Thyroid gland (tissue), 4 donors: ENCODE measurements around the gene GNG7.

Experiments used
- POLR2A ChIP-seq, 2 donors: fragments of 450-650 bp; IDR thresholded peaks; one replicate each; pipeline ENCODE4 v1.6.1; 2017; ENCODE audit warnings: antibody characterized with exemption in 2 of 2, mild to moderate bottlenecking in 2 of 2, moderate library complexity in 1 of 2
- TF ChIP-seq, protein P1 (sequence below), 6 experiments: fragments of 200-600 bp in 3 of 6; fragments of 450-650 bp in 3 of 6; sonication (generic) in 3 of 6; IDR thresholded peaks; one replicate each; pipeline ENCODE4 v1.5.1; 2016 to 2019; ENCODE audit warnings: antibody characterized with exemption in 6 of 6, mild to moderate bottlenecking in 2 of 6, inconsistent platforms in 1 of 6, moderate library complexity in 1 of 6

- TF ChIP-seq, protein P1, sequence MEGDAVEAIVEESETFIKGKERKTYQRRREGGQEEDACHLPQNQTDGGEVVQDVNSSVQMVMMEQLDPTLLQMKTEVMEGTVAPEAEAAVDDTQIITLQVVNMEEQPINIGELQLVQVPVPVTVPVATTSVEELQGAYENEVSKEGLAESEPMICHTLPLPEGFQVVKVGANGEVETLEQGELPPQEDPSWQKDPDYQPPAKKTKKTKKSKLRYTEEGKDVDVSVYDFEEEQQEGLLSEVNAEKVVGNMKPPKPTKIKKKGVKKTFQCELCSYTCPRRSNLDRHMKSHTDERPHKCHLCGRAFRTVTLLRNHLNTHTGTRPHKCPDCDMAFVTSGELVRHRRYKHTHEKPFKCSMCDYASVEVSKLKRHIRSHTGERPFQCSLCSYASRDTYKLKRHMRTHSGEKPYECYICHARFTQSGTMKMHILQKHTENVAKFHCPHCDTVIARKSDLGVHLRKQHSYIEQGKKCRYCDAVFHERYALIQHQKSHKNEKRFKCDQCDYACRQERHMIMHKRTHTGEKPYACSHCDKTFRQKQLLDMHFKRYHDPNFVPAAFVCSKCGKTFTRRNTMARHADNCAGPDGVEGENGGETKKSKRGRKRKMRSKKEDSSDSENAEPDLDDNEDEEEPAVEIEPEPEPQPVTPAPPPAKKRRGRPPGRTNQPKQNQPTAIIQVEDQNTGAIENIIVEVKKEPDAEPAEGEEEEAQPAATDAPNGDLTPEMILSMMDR (IDR thresholded peaks at IDR 0.05), result no peak
- no peak for TF ChIP-seq POLR2A (IDR thresholded peaks at IDR 0.05)
Measured at GRCh38 chr19:2723747-2724146, 21.3 kb upstream of the GNG7 start.
